Calu3 (cell line): ENCODE results near the gene PKN2. TPM values are rescaled to one million over a fixed set of nuclear protein-coding genes. Genes with fewer than 3 reads are reported as not detected.
"Not testable (repeated sequence)": the region's sequence is repeated elsewhere in the genome, so short reads cannot be mapped to it uniquely, and the experiment has no call there.

Experiments used
- BruUV-seq: library from RNA; stranded (reverse); fragments of 400-500 nt; replicated peaks from 2 replicates; lab custom pipeline; 2021; lab: Mats Ljungman, UMichigan
- CTCF ChIA-PET: fragments of 300-600 bp; sonication (Branson Sonifier 250); formaldehyde crosslinking; loops from one replicate; lab custom pipeline; 2022; ENCODE audit warnings: antibody characterized with exemption; lab: Charles Lee
- DNase-seq: peaks from one replicate; pipeline ENCODE4 v3.0.0; 2022
- H3K27ac Mint-ChIP-seq: one replicate; pipeline ENCODE4 v1.8.0; 2022; ENCODE audit warnings: mixed read lengths; ENCODE audit not compliant: unreplicated experiment
- H3K27me3 Mint-ChIP-seq: one replicate; pipeline ENCODE4 v1.8.0; 2022; ENCODE audit warnings: mixed read lengths; ENCODE audit not compliant: unreplicated experiment
- H3K36me3 Mint-ChIP-seq: one replicate; pipeline ENCODE4 v1.8.0; 2022; ENCODE audit warnings: mild to moderate bottlenecking, moderate library complexity, mixed read lengths; ENCODE audit not compliant: insufficient read depth, unreplicated experiment
- H3K4me1 Mint-ChIP-seq: one replicate; pipeline ENCODE4 v1.8.0; 2022; ENCODE audit warnings: mild to moderate bottlenecking, low read depth, mixed read lengths; ENCODE audit not compliant: unreplicated experiment
- H3K4me3 Mint-ChIP-seq: one replicate; pipeline ENCODE4 v1.8.0; 2022; ENCODE audit warnings: mild to moderate bottlenecking, low read depth, moderate library complexity, mixed read lengths; ENCODE audit not compliant: unreplicated experiment
- H3K9me3 Mint-ChIP-seq: one replicate; pipeline ENCODE4 v1.8.0; 2022; ENCODE audit warnings: low read depth, mixed read lengths; ENCODE audit not compliant: unreplicated experiment
- CTCF ChIP-seq: fragments of 200-600 bp; IDR thresholded peaks from one replicate; pipeline ENCODE4 v1.8.0; 2022; ENCODE audit warnings: antibody characterized with exemption; ENCODE audit not compliant: unreplicated experiment
- intact Hi-C: fragments of 100-400 bp; cut with micrococcal nuclease; formaldehyde crosslinking; loops from one replicate; pipeline ENCODE4 v1.10.0; 2022; ENCODE audit not compliant: unreplicated experiment
- total RNA-seq: library from RNA; stranded (reverse); gene quantifications from 2 replicates; pipeline ENCODE4 v1.2.3, GENCODE V29; 2022

The PKN2 gene
- total RNA-seq, 1 experiment from 2014 or later, result 82.8 TPM

- H3K27me3 Mint-ChIP-seq, result no peaks in the 10 kb centered on the region
- H3K36me3 Mint-ChIP-seq, result peaks cover 17% of the 10 kb centered on the region
- BruUV-seq, result no TSS peak
- intact Hi-C loops, result no loop called here
- CTCF ChIA-PET, result no interaction called here
- H3K9me3 Mint-ChIP-seq, result no peaks in the 10 kb centered on the region
- no peak overlapping the region for H3K27ac Mint-ChIP-seq
- no peak for DNase-seq
- H3K4me1 Mint-ChIP-seq, result no peaks in the 10 kb centered on the region
- TF ChIP-seq CTCF, result no peak
- H3K4me3 Mint-ChIP-seq, result no peak overlapping the region
Measured at GRCh38 chr1:88825721-88826120, 141.6 kb downstream of the PKN2 start.

GRCh38 chr1:88847643-88848042 lies 163.6 kb downstream of the PKN2 start:
- Mint-ChIP-seq H3K4me1 (no peaks in the 10 kb centered on the region), H3K27ac (no peak overlapping the region), H3K36me3 (peaks cover 15% of the 10 kb centered on the region), H3K4me3 (no peak overlapping the region), H3K9me3 (no peaks in the 10 kb centered on the region), H3K27me3 (no peaks in the 10 kb centered on the region)
- no peak for TF ChIP-seq CTCF
- DNase-seq, result no peak
- BruUV-seq, result no TSS peak
- CTCF ChIA-PET, result no interaction called here
- intact Hi-C loops, result no loop called here

DNA sequence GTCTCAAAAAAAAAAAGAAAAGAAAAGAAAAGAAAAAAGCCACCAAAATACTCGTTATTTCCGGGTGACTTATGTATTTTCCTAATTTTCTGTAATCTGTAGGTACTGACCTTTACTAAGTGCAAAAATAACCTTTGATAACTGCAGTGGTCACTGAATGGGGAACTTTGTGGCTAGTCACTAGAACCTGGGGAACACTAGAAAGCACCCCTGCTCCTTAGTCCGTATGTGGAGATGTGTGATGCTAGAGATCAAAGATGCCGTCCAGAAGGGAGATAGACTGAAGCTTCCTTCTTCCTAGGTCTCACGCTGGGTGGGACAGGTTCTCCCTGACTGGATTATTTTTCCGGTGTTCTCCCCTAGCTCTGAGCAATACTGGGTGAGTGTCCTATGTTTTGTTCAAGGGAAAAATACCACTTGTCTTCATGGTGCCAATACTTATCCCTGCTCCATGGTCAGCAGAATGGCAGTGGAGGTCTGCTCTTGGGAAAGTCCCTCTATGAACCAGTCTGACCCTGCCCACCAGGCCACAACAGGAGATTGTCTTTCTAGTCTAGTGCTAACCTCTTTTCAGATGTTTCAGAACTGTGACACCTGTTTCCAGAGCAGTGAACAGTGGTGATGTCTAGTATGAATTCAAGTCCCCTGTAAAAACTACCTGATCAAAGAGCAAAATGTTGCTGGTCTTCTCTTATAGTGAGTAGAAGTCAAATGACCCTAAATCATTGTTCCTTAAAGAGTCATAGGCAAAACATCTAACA lies 167.4 kb downstream of the PKN2 start:
- Mint-ChIP-seq H3K9me3 (no peaks in the 10 kb centered on the region), H3K4me3 (no peak overlapping the region), H3K27me3 (no peaks in the 10 kb centered on the region), H3K27ac (no peak overlapping the region), H3K36me3 (peaks cover 35% of the 10 kb centered on the region), H3K4me1 (no peaks in the 10 kb centered on the region)
- intact Hi-C loops, result no loop called here
- no peak for DNase-seq
- CTCF ChIA-PET, result no interaction called here
- no TSS peak for BruUV-seq
- no peak for TF ChIP-seq CTCF

GRCh38 chr1:88867743-88868521 lies 183.9 kb downstream of the PKN2 start:
- no peak for TF ChIP-seq CTCF
- BruUV-seq, result no TSS peak
- no peak overlapping the region for H3K4me3 Mint-ChIP-seq
- intact Hi-C loops, result no loop called here
- no peak overlapping the region for H3K27ac Mint-ChIP-seq
- no peaks in the 10 kb centered on the region for H3K4me1 Mint-ChIP-seq
- H3K36me3 Mint-ChIP-seq, result no peaks in the 10 kb centered on the region
- H3K27me3 Mint-ChIP-seq, result no peaks in the 10 kb centered on the region
- no peaks in the 10 kb centered on the region for H3K9me3 Mint-ChIP-seq
- CTCF ChIA-PET, result no interaction called here
- DNase-seq, result no peak

- intact Hi-C loops, H3K27me3 Mint-ChIP-seq, H3K9me3 Mint-ChIP-seq, H3K27ac Mint-ChIP-seq, H3K36me3 Mint-ChIP-seq, H3K4me1 Mint-ChIP-seq, BruUV-seq, DNase-seq, CTCF ChIA-PET, H3K4me3 Mint-ChIP-seq: not testable (repeated sequence)
Measured at GRCh38 chr1:88869644-88870043, 185.6 kb downstream of the PKN2 start.
